Chondrocyte (in vitro differentiated cells): Measurements from ENCODE around the gene ALDH5A1. TPM values are rescaled to one million over a fixed set of nuclear protein-coding genes. Genes with fewer than 3 reads are reported as not detected.

Source experiments
- DNase-seq: peaks from one replicate; pipeline ENCODE4 v3.0.0; 2021; ENCODE audit warnings: mixed read lengths, low spot score
- H3K27ac Mint-ChIP-seq: one replicate; pipeline ENCODE4 v1.8.0; 2021; ENCODE audit warnings: mild to moderate bottlenecking, moderate library complexity, mixed read lengths; ENCODE audit not compliant: unreplicated experiment
- H3K27me3 Mint-ChIP-seq: 2 replicates; pipeline ENCODE4 v1.8.0; 2021; ENCODE audit warnings: low read depth, mixed read lengths
- H3K36me3 Mint-ChIP-seq: 2 replicates; pipeline ENCODE4 v1.8.0; 2021; ENCODE audit warnings: low read depth, mixed read lengths
- H3K4me1 Mint-ChIP-seq: 2 replicates; pipeline ENCODE4 v1.8.0; 2021; ENCODE audit warnings: low read depth, mild to moderate bottlenecking, mixed read lengths
- H3K4me3 Mint-ChIP-seq: one replicate; pipeline ENCODE4 v1.8.0; 2021; ENCODE audit warnings: mild to moderate bottlenecking, moderate library complexity, mixed read lengths; ENCODE audit not compliant: unreplicated experiment
- H3K9me3 Mint-ChIP-seq: 2 replicates; pipeline ENCODE4 v1.8.0; 2021; ENCODE audit warnings: low read depth, mixed read lengths
- CTCF ChIP-seq: fragments of 200-600 bp; sonication (generic); IDR thresholded peaks from 2 replicates; pipeline ENCODE4 v1.5.0; 2021; ENCODE audit warnings: antibody characterized with exemption, mild to moderate bottlenecking, moderate library complexity
- total RNA-seq: library from RNA; stranded (reverse); gene quantifications from 3 replicates; pipeline ENCODE4 v1.2.1, GENCODE V29; 2021

The ALDH5A1 gene
- total RNA-seq, 1 donor from 2014 or later: 7.2 TPM

- Mint-ChIP-seq H3K9me3 (no peaks in the 10 kb centered on the region), H3K36me3 (peaks cover 3% of the 10 kb centered on the region), H3K4me1 (no peaks in the 10 kb centered on the region), H3K4me3 (no peak overlapping the region), H3K27ac (no peak overlapping the region), H3K27me3 (no peaks in the 10 kb centered on the region)
- no peak for DNase-seq
- peak; percentile 83 for TF ChIP-seq CTCF
Measured at GRCh38 chr6:24524805-24525204, 30.0 kb downstream of the ALDH5A1 start.

GRCh38 chr6:24529985-24530384 lies 35.2 kb downstream of the ALDH5A1 start:
- Mint-ChIP-seq H3K4me1 (no peaks in the 10 kb centered on the region), H3K4me3 (no peak overlapping the region), H3K36me3 (peaks cover 11% of the 10 kb centered on the region), H3K27ac (no peak overlapping the region), H3K9me3 (no peaks in the 10 kb centered on the region), H3K27me3 (no peaks in the 10 kb centered on the region)
- DNase-seq: no peak
- no peak for TF ChIP-seq CTCF

DNA sequence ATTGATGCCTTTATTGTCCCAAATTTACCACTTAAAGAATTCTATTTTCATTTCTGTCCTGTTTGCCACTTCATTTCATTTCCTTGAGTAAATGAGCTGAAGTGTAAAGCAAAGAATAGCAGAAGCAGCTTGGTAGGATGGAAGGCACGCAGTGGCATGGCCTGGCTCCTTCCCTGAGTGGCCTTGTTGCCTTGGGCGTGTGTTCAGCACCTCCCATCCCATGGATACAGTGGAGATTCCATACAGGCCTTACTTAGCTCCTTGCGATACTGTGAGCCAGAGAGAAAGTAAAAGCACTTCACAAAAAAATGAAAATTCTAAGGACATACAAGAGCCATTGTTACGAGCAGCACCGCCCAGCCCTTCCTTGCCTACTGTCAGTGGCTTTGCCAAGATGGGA lies 39.6 kb downstream of the ALDH5A1 start:
- TF ChIP-seq CTCF: no peak
- DNase-seq: no peak
- Mint-ChIP-seq H3K27ac (no peak overlapping the region), H3K4me3 (no peak overlapping the region), H3K36me3 (peaks cover 11% of the 10 kb centered on the region), H3K4me1 (peaks cover 22% of the 10 kb centered on the region), H3K27me3 (no peaks in the 10 kb centered on the region), H3K9me3 (no peaks in the 10 kb centered on the region)

GRCh38 chr6:24535210-24535609 lies 40.4 kb downstream of the ALDH5A1 start:
- Mint-ChIP-seq H3K36me3 (peaks cover 9% of the 10 kb centered on the region), H3K9me3 (no peaks in the 10 kb centered on the region), H3K27me3 (no peaks in the 10 kb centered on the region), H3K4me3 (no peak overlapping the region), H3K27ac (no peak overlapping the region), H3K4me1 (peaks cover 22% of the 10 kb centered on the region)
- TF ChIP-seq CTCF: no peak
- no peak for DNase-seq

GRCh38 chr6:24536466-24536865 lies 41.7 kb downstream of the ALDH5A1 start:
- Mint-ChIP-seq H3K36me3 (peaks cover 9% of the 10 kb centered on the region), H3K27ac (peak overlapping the region; percentile 66), H3K4me1 (peaks cover 22% of the 10 kb centered on the region), H3K4me3 (no peak overlapping the region), H3K27me3 (no peaks in the 10 kb centered on the region), H3K9me3 (no peaks in the 10 kb centered on the region)
- TF ChIP-seq CTCF: no peak
- DNase-seq: no peak
